ENCODE data around the gene BFSP2. TPM values are rescaled to one million over a fixed set of nuclear protein-coding genes. Genes with fewer than 3 reads are reported as not detected.

Gene BFSP2
- total RNA-seq, 2 donors from 2014 or later: 1.0 TPM; not detected in 1

DNA sequence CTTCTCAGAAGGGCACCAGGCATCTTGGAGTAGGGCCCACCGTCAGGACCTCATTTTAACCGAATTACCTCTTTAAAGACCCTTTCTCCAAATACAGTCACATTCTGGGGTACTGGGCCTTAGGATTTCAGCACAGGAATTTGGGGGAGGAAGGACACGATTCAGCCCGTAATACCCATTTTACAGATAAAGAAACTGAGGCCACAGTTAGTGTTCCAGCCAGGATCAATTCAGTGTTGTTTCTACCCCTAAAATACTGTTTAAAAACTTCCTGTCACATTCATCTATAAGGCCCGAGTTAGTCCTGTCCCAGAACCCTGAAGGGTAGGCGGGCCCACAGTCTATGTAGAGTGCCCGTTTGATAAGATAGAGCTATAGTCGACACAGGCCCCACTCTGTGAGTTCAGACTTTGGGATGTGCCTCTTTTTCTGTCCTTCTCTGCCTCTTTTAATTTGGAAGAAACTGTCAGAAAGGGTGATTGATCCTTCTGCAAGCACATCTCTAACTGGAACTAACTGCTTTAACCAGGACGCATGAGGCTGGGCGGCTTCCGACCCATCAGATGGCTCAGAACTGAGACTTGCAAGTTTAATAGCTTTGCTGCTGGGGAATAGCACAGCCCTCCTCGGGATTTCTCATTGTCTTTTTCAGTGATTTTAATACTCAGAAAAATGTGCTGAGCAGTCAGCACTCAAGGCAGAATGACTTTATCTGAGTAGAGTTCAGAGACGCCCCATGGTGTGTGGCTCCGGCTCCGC, 19.5 kb downstream of the BFSP2 start:
- Mint-ChIP-seq H3K9me3 (no peaks in the 10 kb centered on the region), H3K27ac (peak overlapping the region; percentile 50), H3K27me3 (no peaks in the 10 kb centered on the region), H3K4me1 (no peaks in the 10 kb centered on the region), H3K36me3 (ENCODE audit: low read depth) (no peaks in the 10 kb centered on the region), H3K4me3 (no peak overlapping the region)
- ATAC-seq (replicated peaks): no peak

GRCh38 chr3:133424937-133425869, 25.3 kb downstream of the BFSP2 start:
- ATAC-seq (replicated peaks): no peak
- Mint-ChIP-seq H3K36me3 (ENCODE audit: low read depth) (no peaks in the 10 kb centered on the region), H3K27me3 (no peaks in the 10 kb centered on the region), H3K4me3 (no peak overlapping the region), H3K9me3 (no peaks in the 10 kb centered on the region), H3K27ac (no peak overlapping the region), H3K4me1 (no peaks in the 10 kb centered on the region)

GRCh38 chr3:133425898-133426297, 26.0 kb downstream of the BFSP2 start:
- no peaks in the 10 kb centered on the region for H3K36me3 Mint-ChIP-seq (ENCODE audit: low read depth)
- H3K4me1 Mint-ChIP-seq: no peaks in the 10 kb centered on the region
- no peak overlapping the region for H3K27ac Mint-ChIP-seq
- no peak for ATAC-seq (replicated peaks)
- no peaks in the 10 kb centered on the region for H3K9me3 Mint-ChIP-seq
- no peak overlapping the region for H3K4me3 Mint-ChIP-seq
- no peaks in the 10 kb centered on the region for H3K27me3 Mint-ChIP-seq

DNA sequence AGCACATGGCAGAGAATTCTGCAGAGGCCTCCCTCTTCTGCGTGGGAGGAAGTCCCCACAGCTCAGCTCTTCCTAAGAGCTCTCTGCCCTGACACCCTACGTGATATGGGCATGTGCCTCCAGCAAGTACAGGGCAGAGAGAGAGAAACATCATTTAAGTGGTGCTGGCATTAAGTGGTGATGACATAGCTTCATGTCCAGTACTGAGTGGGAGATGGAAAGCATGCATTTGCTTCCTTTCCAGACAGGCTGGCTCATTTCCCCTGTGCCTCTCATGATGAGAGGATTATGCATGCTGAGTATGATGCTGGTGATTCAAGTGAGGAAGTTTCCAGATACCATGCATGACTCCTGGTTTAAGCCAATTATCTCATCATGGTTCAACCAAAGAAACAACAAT, 26.9 kb downstream of the BFSP2 start:
- H3K4me1 Mint-ChIP-seq: no peaks in the 10 kb centered on the region
- H3K27ac Mint-ChIP-seq: no peak overlapping the region
- no peaks in the 10 kb centered on the region for H3K27me3 Mint-ChIP-seq
- peak; percentile 68 for ATAC-seq (replicated peaks)
- H3K9me3 Mint-ChIP-seq: no peaks in the 10 kb centered on the region
- no peaks in the 10 kb centered on the region for H3K36me3 Mint-ChIP-seq (ENCODE audit: low read depth)
- H3K4me3 Mint-ChIP-seq: no peak overlapping the region

DNA sequence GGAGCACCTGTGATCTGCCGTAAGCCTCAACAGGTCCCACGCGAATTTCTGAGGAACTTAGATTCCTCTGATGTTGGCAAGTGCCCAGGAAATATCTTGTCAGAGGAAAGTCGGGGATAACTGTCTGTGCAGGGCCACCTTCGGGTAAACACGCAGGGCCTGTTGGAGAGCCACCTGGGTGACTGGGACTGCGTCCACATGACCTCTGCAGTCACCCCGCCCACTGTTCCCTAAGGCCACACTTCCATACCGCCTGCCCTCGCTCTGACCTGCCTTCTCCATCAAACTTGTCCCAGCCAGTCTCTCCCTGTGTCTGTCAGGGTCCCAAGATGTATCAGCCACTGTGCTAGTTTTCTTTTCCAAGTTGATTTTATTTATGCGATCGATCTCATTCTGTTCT, 28.7 kb downstream of the BFSP2 start:
- no peak overlapping the region for H3K27ac Mint-ChIP-seq
- H3K9me3 Mint-ChIP-seq: no peaks in the 10 kb centered on the region
- H3K4me1 Mint-ChIP-seq: no peaks in the 10 kb centered on the region
- ATAC-seq (replicated peaks): no peak
- H3K36me3 Mint-ChIP-seq (ENCODE audit: low read depth): no peaks in the 10 kb centered on the region
- no peak overlapping the region for H3K4me3 Mint-ChIP-seq
- H3K27me3 Mint-ChIP-seq: no peaks in the 10 kb centered on the region

GRCh38 chr3:133429063-133429462, 29.2 kb downstream of the BFSP2 start:
- Mint-ChIP-seq H3K27me3 (no peaks in the 10 kb centered on the region), H3K27ac (no peak overlapping the region), H3K4me1 (no peaks in the 10 kb centered on the region), H3K9me3 (no peaks in the 10 kb centered on the region), H3K4me3 (no peak overlapping the region), H3K36me3 (ENCODE audit: low read depth) (no peaks in the 10 kb centered on the region)
- no peak for ATAC-seq (replicated peaks)

- no peak overlapping the region for H3K4me3 Mint-ChIP-seq
- H3K27me3 Mint-ChIP-seq: no peaks in the 10 kb centered on the region
- H3K4me1 Mint-ChIP-seq: peaks cover 33% of the 10 kb centered on the region
- no peaks in the 10 kb centered on the region for H3K36me3 Mint-ChIP-seq (ENCODE audit: low read depth)
- ATAC-seq (replicated peaks): no peak
- H3K9me3 Mint-ChIP-seq: peaks cover 7% of the 10 kb centered on the region
- H3K27ac Mint-ChIP-seq: no peak overlapping the region
Measured at GRCh38 chr3:133439563-133439962, 39.7 kb downstream of the BFSP2 start.

GRCh38 chr3:133440652-133441051, 40.8 kb downstream of the BFSP2 start:
- H3K27me3 Mint-ChIP-seq: no peaks in the 10 kb centered on the region
- peaks cover 38% of the 10 kb centered on the region for H3K4me1 Mint-ChIP-seq
- H3K4me3 Mint-ChIP-seq: no peak overlapping the region
- H3K9me3 Mint-ChIP-seq: peaks cover 7% of the 10 kb centered on the region
- no peak overlapping the region for H3K27ac Mint-ChIP-seq
- ATAC-seq (replicated peaks): no peak
- no peaks in the 10 kb centered on the region for H3K36me3 Mint-ChIP-seq (ENCODE audit: low read depth)

- Mint-ChIP-seq H3K27ac (peak overlapping the region; percentile 81), H3K4me3 (peak overlapping the region; percentile 73), H3K9me3 (peaks cover 7% of the 10 kb centered on the region), H3K36me3 (ENCODE audit: low read depth) (no peaks in the 10 kb centered on the region), H3K27me3 (no peaks in the 10 kb centered on the region), H3K4me1 (peaks cover 38% of the 10 kb centered on the region)
- peak; percentile 67 for ATAC-seq (replicated peaks)
Measured at GRCh38 chr3:133441867-133442270, 42.0 kb downstream of the BFSP2 start.

DNA sequence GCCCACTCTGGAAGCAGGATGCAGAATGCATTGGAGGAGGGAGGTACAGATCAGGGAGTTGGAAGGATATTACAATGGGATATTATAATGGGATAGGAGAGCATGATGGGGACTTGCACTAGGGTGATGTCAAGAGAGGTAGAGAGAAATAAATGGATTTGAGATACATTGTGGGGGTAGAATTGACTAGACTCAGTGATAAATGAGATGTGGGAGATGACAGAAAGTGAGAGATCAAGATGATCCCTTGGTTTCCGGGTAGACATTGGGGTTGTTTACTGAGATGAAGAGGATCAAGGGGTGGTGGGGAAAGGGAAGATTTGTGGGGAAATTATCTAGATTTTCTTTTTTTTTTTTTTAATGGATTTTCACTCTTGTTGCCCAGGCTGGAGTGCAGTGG, 42.7 kb downstream of the BFSP2 start:
- peaks cover 38% of the 10 kb centered on the region for H3K4me1 Mint-ChIP-seq
- H3K9me3 Mint-ChIP-seq: peaks cover 7% of the 10 kb centered on the region
- peak overlapping the region; percentile 81 for H3K27ac Mint-ChIP-seq
- no peaks in the 10 kb centered on the region for H3K27me3 Mint-ChIP-seq
- ATAC-seq (replicated peaks): peak; percentile 85
- H3K4me3 Mint-ChIP-seq: peak overlapping the region; percentile 73
- H3K36me3 Mint-ChIP-seq (ENCODE audit: low read depth): no peaks in the 10 kb centered on the region

DNA sequence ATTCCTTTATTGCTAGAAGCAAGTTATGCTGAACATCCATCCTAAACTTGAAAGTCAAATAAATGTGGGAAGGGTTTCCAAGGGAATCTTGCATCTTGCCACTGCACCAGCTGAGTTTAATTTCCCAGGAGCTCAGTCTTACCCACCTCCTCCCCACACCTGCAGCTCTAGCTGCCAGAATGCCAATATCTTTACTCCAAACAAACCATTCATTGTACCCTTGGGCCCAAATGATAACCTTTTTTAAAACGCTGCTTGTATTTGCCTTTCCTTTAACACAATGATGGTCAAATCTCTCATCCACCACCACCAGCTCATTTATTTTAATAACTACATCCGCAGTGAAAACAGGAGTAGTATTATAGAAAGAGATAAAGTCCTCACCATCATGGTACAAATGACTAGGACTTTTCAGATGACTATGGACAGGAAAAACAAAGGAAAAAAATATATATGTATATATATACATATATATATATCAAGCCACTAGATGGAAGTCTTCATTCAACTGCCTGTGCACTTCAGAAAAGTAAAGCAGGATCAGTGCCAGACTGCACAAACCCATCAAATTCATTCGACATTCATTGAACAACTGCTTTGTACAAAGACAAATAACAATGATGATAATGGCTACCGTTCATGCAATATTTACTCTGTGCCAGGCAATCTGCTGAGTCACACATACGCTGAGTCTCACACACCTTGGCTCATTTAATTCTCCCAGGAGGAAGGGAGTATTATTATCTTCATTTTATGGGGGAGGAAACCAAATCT, 44.0 kb downstream of the BFSP2 start:
- H3K9me3 Mint-ChIP-seq: peaks cover 7% of the 10 kb centered on the region
- no peaks in the 10 kb centered on the region for H3K27me3 Mint-ChIP-seq
- peaks cover 46% of the 10 kb centered on the region for H3K4me1 Mint-ChIP-seq
- peak overlapping the region; percentile 81 for H3K27ac Mint-ChIP-seq
- H3K36me3 Mint-ChIP-seq (ENCODE audit: low read depth): no peaks in the 10 kb centered on the region
- ATAC-seq (replicated peaks): peak; percentile 6
- peak overlapping the region; percentile 73 for H3K4me3 Mint-ChIP-seq

GRCh38 chr3:133444423-133444774, 44.5 kb downstream of the BFSP2 start:
- Mint-ChIP-seq H3K4me1 (peaks cover 49% of the 10 kb centered on the region), H3K27ac (peak overlapping the region; percentile 81), H3K4me3 (peak overlapping the region; percentile 73), H3K27me3 (no peaks in the 10 kb centered on the region), H3K9me3 (peaks cover 5% of the 10 kb centered on the region), H3K36me3 (ENCODE audit: low read depth) (no peaks in the 10 kb centered on the region)
- ATAC-seq (replicated peaks): no peak

DNA sequence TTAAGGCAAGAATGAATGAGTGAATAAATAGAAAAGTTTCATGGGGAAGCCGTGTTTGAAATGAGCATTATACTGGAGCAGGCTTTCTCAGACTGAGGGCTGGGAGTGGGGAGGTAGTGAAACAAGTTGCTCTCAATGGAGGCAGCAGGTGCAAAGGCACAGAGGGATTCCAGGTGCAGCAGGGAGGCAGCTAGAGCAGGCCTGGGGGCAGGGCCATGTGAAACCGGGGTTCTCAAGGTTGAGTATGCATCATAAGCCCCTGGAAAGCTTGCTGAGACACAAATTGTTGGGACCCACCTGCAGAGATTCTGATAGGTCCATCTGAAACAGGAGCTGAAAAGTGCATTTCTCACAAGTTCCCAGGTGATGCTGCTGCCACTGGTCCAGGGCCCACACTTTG, 45.3 kb downstream of the BFSP2 start:
- no peak overlapping the region for H3K27ac Mint-ChIP-seq
- H3K4me3 Mint-ChIP-seq: no peak overlapping the region
- no peaks in the 10 kb centered on the region for H3K9me3 Mint-ChIP-seq
- H3K4me1 Mint-ChIP-seq: peaks cover 54% of the 10 kb centered on the region
- no peak for ATAC-seq (replicated peaks)
- no peaks in the 10 kb centered on the region for H3K27me3 Mint-ChIP-seq
- H3K36me3 Mint-ChIP-seq (ENCODE audit: low read depth): no peaks in the 10 kb centered on the region

- Mint-ChIP-seq H3K9me3 (no peaks in the 10 kb centered on the region), H3K4me1 (peaks cover 37% of the 10 kb centered on the region), H3K27me3 (no peaks in the 10 kb centered on the region), H3K36me3 (ENCODE audit: low read depth) (no peaks in the 10 kb centered on the region), H3K27ac (peak overlapping the region; percentile 44), H3K4me3 (peak overlapping the region; percentile 34)
- ATAC-seq (replicated peaks): no peak
Measured at GRCh38 chr3:133447750-133448477, 48.1 kb downstream of the BFSP2 start.
